Activated naive CD4-positive, alpha-beta T cell treated with anti-CD3 and anti-CD28 coated beads, Interleukin-2, amount 50 U/mL, for 24 hours (primary cell): ENCODE data around the gene CDC7.

Experiments
- H3K27ac Mint-ChIP-seq: one replicate; pipeline ENCODE4 v1.8.0; 2021; ENCODE audit warnings: mild to moderate bottlenecking, mixed read lengths
- H3K27me3 Mint-ChIP-seq: one replicate; pipeline ENCODE4 v1.8.0; 2021; ENCODE audit warnings: mixed read lengths
- H3K36me3 Mint-ChIP-seq: one replicate; pipeline ENCODE4 v1.8.0; 2021; ENCODE audit warnings: mixed read lengths
- H3K4me1 Mint-ChIP-seq: one replicate; pipeline ENCODE4 v1.8.0; 2021; ENCODE audit warnings: mixed read lengths
- H3K4me3 Mint-ChIP-seq: one replicate; pipeline ENCODE4 v1.8.0; 2021; ENCODE audit warnings: mild to moderate bottlenecking, mixed read lengths
- H3K9me3 Mint-ChIP-seq: one replicate; pipeline ENCODE4 v1.8.0; 2021; ENCODE audit warnings: mixed read lengths

Gene CDC7

GRCh38 chr1:91529856-91530255 lies 29.2 kb downstream of the CDC7 start:
- peaks cover 15% of the 10 kb centered on the region for H3K4me1 Mint-ChIP-seq
- no peak overlapping the region for H3K4me3 Mint-ChIP-seq
- no peak overlapping the region for H3K27ac Mint-ChIP-seq
- no peaks in the 10 kb centered on the region for H3K36me3 Mint-ChIP-seq
- no peaks in the 10 kb centered on the region for H3K9me3 Mint-ChIP-seq
- no peaks in the 10 kb centered on the region for H3K27me3 Mint-ChIP-seq

DNA sequence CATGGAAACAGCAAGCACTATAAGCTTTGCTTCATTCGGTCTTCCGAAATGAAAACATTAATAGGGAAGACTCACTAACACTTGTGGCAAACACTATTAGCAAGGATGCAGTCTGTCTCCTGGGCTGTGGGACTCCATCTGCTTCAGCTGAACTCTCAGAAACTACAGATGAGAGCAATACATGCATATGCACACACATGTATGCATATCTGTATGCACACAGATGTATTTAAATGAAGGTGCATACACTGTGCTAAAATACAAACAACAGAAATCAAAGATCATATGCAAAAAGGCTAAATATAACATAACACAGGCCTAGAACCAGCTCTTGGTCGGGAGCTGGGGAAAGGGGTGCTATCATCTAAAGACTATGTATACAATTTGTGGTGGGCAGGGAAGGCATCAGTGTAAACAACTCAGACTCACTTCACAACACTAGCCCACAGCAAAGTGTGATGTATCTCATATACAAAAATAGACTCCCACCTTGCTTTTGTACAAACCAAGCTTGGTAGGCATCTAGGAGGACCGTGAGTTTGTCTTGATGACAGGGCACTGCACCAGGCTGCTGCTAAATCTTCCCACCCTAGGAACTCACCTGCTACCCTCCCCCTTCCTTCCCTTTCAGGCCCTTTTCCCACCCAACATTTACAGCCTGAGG lies 32.8 kb downstream of the CDC7 start:
- H3K4me3 Mint-ChIP-seq, result no peak overlapping the region
- H3K9me3 Mint-ChIP-seq, result no peaks in the 10 kb centered on the region
- no peaks in the 10 kb centered on the region for H3K36me3 Mint-ChIP-seq
- H3K27me3 Mint-ChIP-seq, result no peaks in the 10 kb centered on the region
- H3K4me1 Mint-ChIP-seq, result peaks cover 21% of the 10 kb centered on the region
- H3K27ac Mint-ChIP-seq, result no peak overlapping the region

- Mint-ChIP-seq H3K27me3 (no peaks in the 10 kb centered on the region), H3K27ac (no peak overlapping the region), H3K36me3 (no peaks in the 10 kb centered on the region), H3K4me1 (peaks cover 21% of the 10 kb centered on the region), H3K9me3 (no peaks in the 10 kb centered on the region), H3K4me3 (no peak overlapping the region)
Measured at GRCh38 chr1:91535441-91535840, 34.8 kb downstream of the CDC7 start.

GRCh38 chr1:91537281-91537986 lies 36.8 kb downstream of the CDC7 start:
- Mint-ChIP-seq H3K9me3 (no peaks in the 10 kb centered on the region), H3K27me3 (no peaks in the 10 kb centered on the region), H3K4me1 (peaks cover 34% of the 10 kb centered on the region), H3K36me3 (no peaks in the 10 kb centered on the region), H3K4me3 (no peak overlapping the region), H3K27ac (no peak overlapping the region)

GRCh38 chr1:91537987-91538304 lies 37.3 kb downstream of the CDC7 start:
- Mint-ChIP-seq H3K9me3 (no peaks in the 10 kb centered on the region), H3K4me3 (no peak overlapping the region), H3K36me3 (no peaks in the 10 kb centered on the region), H3K27ac (no peak overlapping the region), H3K27me3 (no peaks in the 10 kb centered on the region), H3K4me1 (peaks cover 32% of the 10 kb centered on the region)

DNA sequence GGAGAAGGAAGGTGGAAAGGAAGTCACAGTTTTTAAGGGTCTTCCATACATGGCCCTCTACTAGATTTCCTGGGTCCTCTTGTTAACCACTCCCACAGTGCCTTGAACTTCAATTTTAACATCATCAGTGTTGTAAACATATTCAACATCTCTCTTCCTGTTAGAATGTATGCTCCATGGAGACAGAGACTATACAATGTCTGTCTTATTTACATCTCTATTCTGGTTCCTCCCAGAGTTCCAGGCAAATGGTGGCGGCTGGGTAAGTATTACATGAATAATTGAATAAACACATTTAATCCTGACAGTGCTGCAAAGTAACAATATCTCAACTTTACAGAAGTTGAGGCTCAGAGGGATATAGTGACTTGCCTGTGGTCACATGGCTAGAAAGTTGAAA lies 40.3 kb downstream of the CDC7 start:
- H3K27ac Mint-ChIP-seq, result no peak overlapping the region
- H3K27me3 Mint-ChIP-seq, result no peaks in the 10 kb centered on the region
- H3K4me3 Mint-ChIP-seq, result no peak overlapping the region
- no peaks in the 10 kb centered on the region for H3K9me3 Mint-ChIP-seq
- peaks cover 38% of the 10 kb centered on the region for H3K4me1 Mint-ChIP-seq
- no peaks in the 10 kb centered on the region for H3K36me3 Mint-ChIP-seq

DNA sequence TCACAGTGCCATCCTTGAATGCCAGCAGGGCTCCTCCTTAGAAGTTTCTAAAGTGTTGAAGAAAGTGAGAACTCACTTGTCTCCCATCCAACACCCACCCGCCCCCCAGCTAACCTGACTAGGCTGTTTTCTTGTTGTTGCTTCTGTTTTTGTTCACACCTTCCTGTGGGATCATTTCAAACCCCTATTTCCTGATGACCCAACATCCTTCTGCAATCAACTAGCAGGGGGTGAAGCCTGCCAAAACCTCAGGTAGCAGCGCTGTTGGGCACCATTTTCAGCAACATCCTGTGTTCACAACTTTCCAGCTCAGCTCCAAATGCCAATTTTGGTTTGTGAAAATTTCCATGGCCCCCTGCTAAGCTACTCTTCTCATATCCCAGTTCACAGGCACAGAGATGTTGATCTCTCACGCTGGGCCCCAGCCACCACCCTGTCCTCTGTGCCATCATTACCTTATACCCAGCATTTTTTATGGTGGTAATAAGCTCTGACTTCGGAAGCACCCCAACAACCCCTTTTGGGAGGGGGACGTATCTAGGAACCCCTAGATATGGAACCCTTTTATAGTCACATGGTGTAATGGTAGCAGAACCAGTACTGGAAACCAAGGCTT lies 41.4 kb downstream of the CDC7 start:
- peaks cover 38% of the 10 kb centered on the region for H3K4me1 Mint-ChIP-seq
- H3K27ac Mint-ChIP-seq, result peak overlapping the region; percentile 67
- H3K36me3 Mint-ChIP-seq, result no peaks in the 10 kb centered on the region
- no peaks in the 10 kb centered on the region for H3K27me3 Mint-ChIP-seq
- no peak overlapping the region for H3K4me3 Mint-ChIP-seq
- H3K9me3 Mint-ChIP-seq, result no peaks in the 10 kb centered on the region

DNA sequence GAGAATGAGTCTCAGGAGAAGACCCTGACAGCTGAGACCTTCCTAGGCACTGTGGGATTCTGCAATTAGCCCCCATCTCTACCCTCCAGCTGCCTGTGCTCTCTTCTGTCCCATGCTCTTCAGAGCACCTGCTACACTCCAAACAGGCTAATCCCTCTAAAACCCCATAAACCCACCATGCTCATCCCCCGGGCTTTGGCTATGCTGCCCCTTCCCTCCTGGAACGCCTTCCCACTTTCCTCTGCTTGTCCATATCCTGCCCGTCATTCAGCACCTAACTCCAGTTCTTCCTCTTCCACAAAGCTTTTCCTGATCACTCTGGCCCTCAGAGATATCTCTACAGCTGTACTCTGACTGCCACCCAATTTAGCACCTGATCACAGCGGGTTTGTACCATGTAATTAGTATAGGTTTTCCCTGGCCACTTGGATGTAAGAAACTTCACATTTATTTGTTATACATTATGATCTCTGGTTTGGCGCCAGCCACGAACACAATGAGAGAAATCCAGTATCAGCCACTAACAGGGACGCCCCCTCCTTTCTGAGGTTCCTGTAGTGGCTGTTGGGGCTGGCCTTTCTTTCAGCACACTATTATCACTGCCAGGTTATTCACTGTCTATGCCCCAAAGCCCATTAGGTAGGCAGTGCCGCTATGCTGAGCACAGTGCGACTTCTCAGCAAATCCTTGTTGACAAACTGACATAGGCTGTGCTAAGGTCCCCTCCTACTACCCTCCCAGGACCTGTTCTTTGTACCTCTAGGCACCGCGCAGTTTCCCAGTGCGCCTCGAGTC lies 45.1 kb downstream of the CDC7 start:
- H3K27me3 Mint-ChIP-seq, result no peaks in the 10 kb centered on the region
- no peak overlapping the region for H3K27ac Mint-ChIP-seq
- no peak overlapping the region for H3K4me3 Mint-ChIP-seq
- H3K9me3 Mint-ChIP-seq, result no peaks in the 10 kb centered on the region
- no peaks in the 10 kb centered on the region for H3K36me3 Mint-ChIP-seq
- H3K4me1 Mint-ChIP-seq, result peaks cover 56% of the 10 kb centered on the region

- peaks cover 56% of the 10 kb centered on the region for H3K4me1 Mint-ChIP-seq
- no peaks in the 10 kb centered on the region for H3K9me3 Mint-ChIP-seq
- H3K27ac Mint-ChIP-seq, result no peak overlapping the region
- H3K27me3 Mint-ChIP-seq, result no peaks in the 10 kb centered on the region
- H3K36me3 Mint-ChIP-seq, result no peaks in the 10 kb centered on the region
- H3K4me3 Mint-ChIP-seq, result no peak overlapping the region
Measured at GRCh38 chr1:91546301-91546581, 45.6 kb downstream of the CDC7 start.

GRCh38 chr1:91546876-91547275 lies 46.2 kb downstream of the CDC7 start:
- Mint-ChIP-seq H3K9me3 (no peaks in the 10 kb centered on the region), H3K4me3 (no peak overlapping the region), H3K36me3 (no peaks in the 10 kb centered on the region), H3K27ac (no peak overlapping the region), H3K4me1 (peaks cover 56% of the 10 kb centered on the region), H3K27me3 (no peaks in the 10 kb centered on the region)

- H3K4me3 Mint-ChIP-seq, result peak overlapping the region; percentile 63
- no peaks in the 10 kb centered on the region for H3K36me3 Mint-ChIP-seq
- peak overlapping the region; percentile 76 for H3K27ac Mint-ChIP-seq
- H3K9me3 Mint-ChIP-seq, result no peaks in the 10 kb centered on the region
- H3K27me3 Mint-ChIP-seq, result no peaks in the 10 kb centered on the region
- H3K4me1 Mint-ChIP-seq, result peaks cover 67% of the 10 kb centered on the region
Measured at GRCh38 chr1:91548376-91549040, 47.9 kb downstream of the CDC7 start.

DNA sequence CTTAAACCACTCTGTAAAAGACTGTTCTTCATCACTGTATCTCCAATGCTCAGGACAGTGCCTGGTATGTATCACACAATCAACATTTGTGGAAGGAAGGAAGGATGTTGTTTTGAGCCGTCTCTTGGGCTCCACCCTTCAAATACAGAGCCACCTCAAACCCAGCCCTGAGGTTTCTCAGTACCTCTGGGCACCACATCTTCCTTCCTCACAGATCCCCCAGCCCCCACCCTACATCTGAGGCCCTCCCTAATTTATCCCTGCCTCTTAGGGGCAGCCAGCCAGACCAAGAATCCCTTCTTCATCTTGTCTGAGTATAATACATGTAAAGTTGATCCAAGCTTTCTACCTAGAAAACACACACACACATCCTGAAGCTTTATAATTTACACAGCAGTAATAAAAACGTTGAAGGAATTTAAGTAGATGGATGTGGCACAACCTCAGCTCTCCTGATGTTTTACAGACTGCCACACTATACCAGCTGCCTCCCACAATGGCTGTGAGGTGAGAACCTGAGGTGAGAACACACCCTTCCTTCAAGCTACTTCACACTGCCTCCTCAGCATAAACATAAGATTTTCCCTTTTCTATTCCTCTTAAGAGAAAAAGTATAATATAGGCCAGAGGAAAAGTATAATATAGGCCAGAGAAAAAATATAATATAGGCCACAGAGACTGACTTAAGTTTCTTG lies 48.5 kb downstream of the CDC7 start:
- peak overlapping the region; percentile 63 for H3K4me3 Mint-ChIP-seq
- peak overlapping the region; percentile 63 for H3K27ac Mint-ChIP-seq
- no peaks in the 10 kb centered on the region for H3K9me3 Mint-ChIP-seq
- no peaks in the 10 kb centered on the region for H3K27me3 Mint-ChIP-seq
- H3K36me3 Mint-ChIP-seq, result no peaks in the 10 kb centered on the region
- H3K4me1 Mint-ChIP-seq, result peaks cover 74% of the 10 kb centered on the region

DNA sequence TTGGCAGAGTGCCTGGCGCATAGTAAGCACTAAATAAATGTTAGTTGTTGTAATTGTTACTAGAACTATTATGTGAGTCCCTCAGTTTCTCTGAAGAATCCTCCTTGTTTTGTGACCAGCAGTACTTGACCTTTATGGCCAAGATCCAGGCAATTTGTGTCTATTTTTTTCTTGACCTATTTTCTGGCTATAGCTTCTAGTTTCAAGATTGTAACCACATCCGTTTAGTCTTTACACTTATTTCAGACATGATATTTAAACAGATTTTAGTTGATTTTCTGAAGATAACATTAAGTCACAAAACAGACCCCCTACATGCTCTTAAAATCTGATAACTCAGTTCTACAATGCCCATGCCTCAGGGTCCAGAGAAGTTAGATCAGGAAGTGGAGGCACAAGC lies 50.3 kb downstream of the CDC7 start:
- Mint-ChIP-seq H3K27me3 (no peaks in the 10 kb centered on the region), H3K4me1 (peaks cover 82% of the 10 kb centered on the region), H3K36me3 (no peaks in the 10 kb centered on the region), H3K4me3 (no peak overlapping the region), H3K9me3 (no peaks in the 10 kb centered on the region), H3K27ac (no peak overlapping the region)

- Mint-ChIP-seq H3K27me3 (no peaks in the 10 kb centered on the region), H3K4me3 (no peak overlapping the region), H3K27ac (peak overlapping the region; percentile 47), H3K9me3 (no peaks in the 10 kb centered on the region), H3K4me1 (peaks cover 92% of the 10 kb centered on the region), H3K36me3 (no peaks in the 10 kb centered on the region)
Measured at GRCh38 chr1:91552091-91552490, 51.4 kb downstream of the CDC7 start.

DNA sequence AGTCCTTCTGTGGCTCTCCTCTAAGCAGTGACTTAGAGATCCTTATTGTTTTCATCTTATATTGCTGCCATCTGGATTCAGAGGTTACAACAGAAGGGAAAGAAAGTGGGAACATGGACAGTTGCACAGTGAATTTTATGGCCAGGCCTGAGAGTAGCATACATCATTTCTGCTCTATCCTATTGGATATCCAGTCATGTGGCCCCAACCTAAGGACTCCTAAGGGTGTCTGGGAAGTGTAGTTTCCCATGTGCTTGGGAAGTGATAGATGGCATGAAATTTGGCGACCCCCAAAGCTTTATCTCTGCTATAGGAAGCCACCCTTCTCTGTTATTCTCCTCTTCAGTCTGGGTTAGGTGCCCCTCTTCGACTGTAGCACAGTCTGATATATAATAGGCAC lies 51.9 kb downstream of the CDC7 start:
- Mint-ChIP-seq H3K9me3 (no peaks in the 10 kb centered on the region), H3K36me3 (no peaks in the 10 kb centered on the region), H3K4me3 (no peak overlapping the region), H3K27ac (peak overlapping the region; percentile 47), H3K27me3 (no peaks in the 10 kb centered on the region), H3K4me1 (peaks cover 86% of the 10 kb centered on the region)
